Stimulated activated CD4-positive, alpha-beta T cell treated with anti-CD3 and anti-CD28 coated beads, Interleukin-1b, Interleukin-23, amount 100 ng/mL, for 48 hours (primary cell): ENCODE data around the gene QRFP.

ENCODE experiments used
- DNase-seq: peaks from one replicate; pipeline ENCODE4 v3.0.0-alpha.2; 2020

The QRFP gene

DNA sequence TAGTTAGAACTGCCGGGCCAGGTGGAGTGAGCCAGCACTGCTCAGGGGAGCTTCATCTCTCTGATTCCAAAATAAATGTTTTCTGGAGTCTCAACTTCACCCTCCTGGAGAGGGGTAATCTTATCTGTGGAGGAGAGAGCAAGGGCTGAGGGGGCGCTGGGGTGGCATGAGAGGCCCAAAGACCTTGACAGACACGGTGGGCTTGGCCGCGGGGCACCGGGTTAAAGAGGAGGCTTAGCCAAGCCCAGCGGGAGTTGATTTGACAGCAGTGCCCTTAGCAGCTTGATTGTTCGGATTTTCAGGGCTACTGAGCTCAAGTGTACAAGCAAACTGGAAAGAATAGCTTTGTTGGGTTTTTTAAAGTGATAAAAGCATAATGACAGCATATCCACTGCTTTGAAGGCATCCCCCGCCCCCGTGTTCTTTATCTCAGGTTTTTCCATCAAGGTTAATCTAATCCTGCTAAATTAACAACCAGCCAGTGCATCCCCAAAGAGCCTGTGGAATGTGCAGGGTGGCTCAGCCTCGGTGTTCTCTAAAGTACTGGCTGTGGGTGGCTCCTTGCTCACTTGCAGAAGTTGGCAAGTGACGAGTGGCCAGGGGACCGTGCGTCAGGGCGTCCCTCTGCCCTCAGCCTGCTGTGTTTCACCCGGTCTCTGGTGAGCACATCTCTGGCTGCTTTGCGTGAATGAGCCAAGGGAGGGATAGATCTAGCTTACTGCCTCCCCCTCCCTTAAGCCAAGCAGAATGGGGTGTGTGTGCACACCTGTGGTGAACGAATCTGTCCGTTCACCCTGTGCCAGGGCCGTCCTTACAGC, 5.5 kb downstream of the QRFP start:
- DNase-seq: no peak

- DNase-seq: no peak
Measured at GRCh38 chr9:130890124-130890523, 6.5 kb downstream of the QRFP start.

GRCh38 chr9:130888146-130888885, 8.3 kb downstream of the QRFP start:
- no peak for DNase-seq

GRCh38 chr9:130887494-130888144, 9.0 kb downstream of the QRFP start:
- DNase-seq: no peak

DNA sequence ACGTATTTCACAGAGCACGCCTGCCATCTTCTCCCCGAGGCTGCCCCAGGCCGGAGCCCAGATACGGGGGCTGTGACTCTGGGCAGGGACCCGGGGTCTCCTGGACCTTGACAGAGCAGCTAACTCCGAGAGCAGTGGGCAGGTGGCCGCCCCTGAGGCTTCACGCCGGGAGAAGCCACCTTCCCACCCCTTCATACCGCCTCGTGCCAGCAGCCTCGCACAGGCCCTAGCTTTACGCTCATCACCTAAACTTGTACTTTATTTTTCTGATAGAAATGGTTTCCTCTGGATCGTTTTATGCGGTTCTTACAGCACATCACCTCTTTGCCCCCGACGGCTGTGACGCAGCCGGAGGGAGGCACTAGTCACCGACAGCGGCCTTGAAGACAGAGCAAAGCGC, 9.6 kb downstream of the QRFP start:
- no peak for DNase-seq

DNA sequence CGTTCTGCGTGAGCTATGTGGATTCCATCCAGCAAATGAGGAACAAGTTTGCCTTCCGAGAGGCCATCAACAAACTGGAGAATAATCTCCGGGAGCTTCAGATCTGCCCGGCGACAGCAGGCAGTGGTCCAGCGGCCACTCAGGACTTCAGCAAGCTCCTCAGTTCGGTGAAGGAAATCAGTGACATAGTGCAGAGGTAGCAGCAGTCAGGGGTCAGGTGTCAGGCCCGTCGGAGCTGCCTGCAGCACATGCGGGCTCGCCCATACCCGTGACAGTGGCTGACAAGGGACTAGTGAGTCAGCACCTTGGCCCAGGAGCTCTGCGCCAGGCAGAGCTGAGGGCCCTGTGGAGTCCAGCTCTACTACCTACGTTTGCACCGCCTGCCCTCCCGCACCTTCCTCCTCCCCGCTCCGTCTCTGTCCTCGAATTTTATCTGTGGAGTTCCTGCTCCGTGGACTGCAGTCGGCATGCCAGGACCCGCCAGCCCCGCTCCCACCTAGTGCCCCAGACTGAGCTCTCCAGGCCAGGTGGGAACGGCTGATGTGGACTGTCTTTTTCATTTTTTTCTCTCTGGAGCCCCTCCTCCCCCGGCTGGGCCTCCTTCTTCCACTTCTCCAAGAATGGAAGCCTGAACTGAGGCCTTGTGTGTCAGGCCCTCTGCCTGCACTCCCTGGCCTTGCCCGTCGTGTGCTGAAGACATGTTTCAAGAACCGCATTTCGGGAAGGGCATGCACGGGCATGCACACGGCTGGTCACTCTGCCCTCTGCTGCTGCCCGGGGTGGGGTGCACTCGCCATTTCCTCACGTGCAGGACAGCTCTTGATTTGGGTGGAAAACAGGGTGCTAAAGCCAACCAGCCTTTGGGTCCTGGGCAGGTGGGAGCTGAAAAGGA, 10.9 kb downstream of the QRFP start:
- DNase-seq: no peak

- DNase-seq: no peak
Measured at GRCh38 chr9:130884542-130885483, 11.8 kb downstream of the QRFP start.

- no peak for DNase-seq
Measured at GRCh38 chr9:130884111-130884531, 12.5 kb downstream of the QRFP start.

GRCh38 chr9:130883479-130883878, 13.1 kb downstream of the QRFP start:
- no peak for DNase-seq

GRCh38 chr9:130882696-130883225, 13.9 kb downstream of the QRFP start:
- DNase-seq: no peak

DNA sequence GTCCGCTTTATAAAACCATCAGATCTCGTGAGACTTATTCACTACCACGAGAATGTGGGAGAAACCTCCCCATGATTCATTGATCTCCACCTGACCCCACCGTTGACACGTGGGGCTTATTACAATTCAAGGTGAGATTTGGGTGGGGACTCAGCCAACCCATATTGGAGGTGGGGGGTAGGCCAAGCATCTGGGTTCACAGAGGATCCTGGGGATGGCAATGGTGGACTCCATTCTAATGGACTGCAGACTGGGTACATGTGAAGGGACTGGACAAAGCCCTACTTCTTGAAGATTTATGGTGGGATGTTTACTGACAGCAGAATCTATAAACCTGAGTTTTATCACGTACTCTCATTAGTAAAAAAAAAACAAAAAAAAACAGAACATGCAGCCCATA, 15.1 kb downstream of the QRFP start:
- no peak for DNase-seq

GRCh38 chr9:130880599-130881220, 15.9 kb downstream of the QRFP start:
- DNase-seq: no peak

DNA sequence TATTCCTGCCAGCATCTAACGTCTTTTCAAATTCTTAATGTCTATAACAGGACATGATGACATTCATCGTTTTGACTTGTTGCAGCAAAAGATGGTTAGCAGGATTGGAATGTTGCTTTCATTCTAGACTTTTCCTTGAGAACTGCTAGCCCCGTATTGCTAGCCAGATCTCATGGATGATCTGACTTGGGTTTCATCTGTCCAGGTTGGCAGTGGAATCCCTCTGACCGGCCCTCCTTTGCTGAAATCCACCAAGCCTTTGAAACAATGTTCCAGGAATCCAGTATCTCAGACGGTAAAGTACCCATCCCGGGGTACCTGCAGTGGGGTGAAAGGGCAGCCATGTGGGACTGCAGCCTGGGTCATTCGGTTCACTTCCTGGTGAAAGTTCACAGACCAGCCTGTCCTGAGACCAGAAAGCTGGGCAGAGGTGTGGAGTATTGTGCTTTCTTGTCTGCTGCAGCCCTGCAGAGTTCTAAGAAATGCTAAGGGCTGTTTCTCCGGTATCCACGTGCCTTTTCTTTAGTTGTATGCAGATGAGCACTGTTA, 16.7 kb downstream of the QRFP start:
- no peak for DNase-seq

DNA sequence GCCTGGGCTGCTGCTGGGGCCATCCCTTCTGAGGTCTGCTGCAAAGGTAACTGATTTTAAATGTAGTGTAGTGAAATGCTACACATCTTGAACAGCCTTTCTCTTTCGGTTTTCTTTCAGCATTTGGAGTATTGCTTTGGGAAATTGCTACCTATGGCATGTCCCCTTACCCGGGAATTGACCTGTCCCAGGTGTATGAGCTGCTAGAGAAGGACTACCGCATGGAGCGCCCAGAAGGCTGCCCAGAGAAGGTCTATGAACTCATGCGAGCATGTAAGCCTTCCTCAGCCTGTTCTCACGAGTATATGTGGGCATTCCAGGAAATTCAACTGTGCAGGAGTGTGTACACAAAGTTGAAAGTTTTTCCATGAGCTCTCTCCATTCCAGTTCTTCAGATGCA, 18.3 kb downstream of the QRFP start:
- no peak for DNase-seq

GRCh38 chr9:130877300-130877699, 19.3 kb downstream of the QRFP start:
- no peak for DNase-seq

GRCh38 chr9:130874783-130875182, 21.8 kb downstream of the QRFP start:
- no peak for DNase-seq

- no peak for DNase-seq
Measured at GRCh38 chr9:130873966-130874365, 22.6 kb downstream of the QRFP start.

DNA sequence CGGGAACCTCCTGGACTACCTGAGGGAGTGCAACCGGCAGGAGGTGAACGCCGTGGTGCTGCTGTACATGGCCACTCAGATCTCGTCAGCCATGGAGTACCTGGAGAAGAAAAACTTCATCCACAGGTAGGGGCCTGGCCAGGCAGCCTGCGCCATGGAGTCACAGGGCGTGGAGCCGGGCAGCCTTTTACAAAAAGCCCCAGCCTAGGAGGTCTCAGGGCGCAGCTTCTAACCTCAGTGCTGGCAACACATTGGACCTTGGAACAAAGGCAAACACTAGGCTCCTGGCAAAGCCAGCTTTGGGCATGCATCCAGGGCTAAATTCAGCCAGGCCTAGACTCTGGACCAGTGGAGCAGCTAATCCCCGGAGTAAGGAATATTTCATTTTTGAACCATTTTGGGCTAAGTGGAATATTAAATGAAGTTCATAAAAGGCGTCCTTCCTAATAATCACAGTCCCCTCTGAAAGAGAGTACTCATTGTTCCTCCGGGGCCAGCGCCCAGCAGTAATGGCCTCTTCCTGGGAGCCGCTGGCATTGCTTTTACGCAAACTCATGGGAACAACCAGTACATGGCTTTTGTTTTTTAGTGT, 23.6 kb downstream of the QRFP start:
- no peak for DNase-seq

DNA sequence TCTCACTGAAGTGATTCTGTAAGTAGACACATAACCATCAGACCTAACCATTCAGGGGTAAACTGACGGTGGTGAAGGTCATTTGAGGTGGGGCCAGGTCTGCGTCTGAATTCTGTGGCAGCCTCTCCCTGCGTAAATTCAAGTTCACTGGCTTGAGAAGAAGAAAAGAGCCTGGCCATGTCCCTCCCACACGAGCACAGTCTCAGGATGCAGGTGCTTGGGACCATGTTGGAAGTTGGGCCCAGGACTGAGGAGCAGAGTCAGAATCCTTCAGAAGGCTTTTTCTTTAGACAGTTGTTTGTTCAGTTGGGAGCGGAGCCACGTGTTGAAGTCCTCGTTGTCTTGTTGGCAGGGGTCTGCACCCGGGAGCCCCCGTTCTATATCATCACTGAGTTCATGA, 24.1 kb downstream of the QRFP start:
- DNase-seq: no peak

GRCh38 chr9:130872093-130872492, 24.5 kb downstream of the QRFP start:
- DNase-seq: no peak
